Measurements from ENCODE around the gene PRCD.
"Not testable (repeated sequence)": the region's sequence is repeated elsewhere in the genome, so short reads cannot be mapped to it uniquely, and the experiment has no call there.

Gene PRCD

GRCh38 chr17:76556765-76557367 is 17.0 kb downstream of the PRCD start:
- no peak for DNase-seq (ENCODE audit: low spot score)

GRCh38 chr17:76557368-76558197 is 17.7 kb downstream of the PRCD start:
- peak; percentile 94 for DNase-seq (ENCODE audit: low spot score)

GRCh38 chr17:76558198-76559095 is 18.6 kb downstream of the PRCD start:
- DNase-seq (ENCODE audit: low spot score), result no peak

- DNase-seq (ENCODE audit: low spot score), result not testable (repeated sequence)
Measured at GRCh38 chr17:76559460-76559859, 19.6 kb downstream of the PRCD start.

GRCh38 chr17:76560036-76560876 is 20.4 kb downstream of the PRCD start:
- no peak for DNase-seq (ENCODE audit: low spot score)

GRCh38 chr17:76560877-76561221 is 21.0 kb downstream of the PRCD start:
- no peak for DNase-seq (ENCODE audit: low spot score)

- no peak for DNase-seq (ENCODE audit: low spot score)
Measured at GRCh38 chr17:76561332-76561731, 21.5 kb downstream of the PRCD start.

- peak; percentile 53 for DNase-seq (ENCODE audit: low spot score)
Measured at GRCh38 chr17:76561799-76562268, 22.0 kb downstream of the PRCD start.

GRCh38 chr17:76562734-76563148 is 22.9 kb downstream of the PRCD start:
- no peak for DNase-seq (ENCODE audit: low spot score)

GRCh38 chr17:76563359-76563758 is 23.5 kb downstream of the PRCD start:
- not testable (repeated sequence) for DNase-seq (ENCODE audit: low spot score)

- not testable (repeated sequence) for DNase-seq (ENCODE audit: low spot score)
Measured at GRCh38 chr17:76564991-76565727, 25.3 kb downstream of the PRCD start.

- DNase-seq (ENCODE audit: low spot score), result no peak
Measured at GRCh38 chr17:76565728-76566612, 26.1 kb downstream of the PRCD start.

GRCh38 chr17:76566613-76566943 is 26.7 kb downstream of the PRCD start:
- DNase-seq (ENCODE audit: low spot score), result no peak

GRCh38 chr17:76566988-76567431 is 27.2 kb downstream of the PRCD start:
- DNase-seq (ENCODE audit: low spot score), result no peak

- DNase-seq (ENCODE audit: low spot score), result no peak
Measured at GRCh38 chr17:76567634-76568432, 28.0 kb downstream of the PRCD start.

- DNase-seq (ENCODE audit: low spot score), result no peak
Measured at GRCh38 chr17:76568811-76569221, 29.0 kb downstream of the PRCD start.

GRCh38 chr17:76569607-76570279 is 29.9 kb downstream of the PRCD start:
- no peak for DNase-seq (ENCODE audit: low spot score)

GRCh38 chr17:76570457-76570856 is 30.6 kb downstream of the PRCD start:
- DNase-seq (ENCODE audit: low spot score), result no peak
